Stimulated activated naive CD8-positive, alpha-beta T cell treated with anti-CD3 and anti-CD28 coated beads, Interleukin-15, Interleukin-2, amounts not matched to agents 100 ng/mL and 50 ng/mL, for 24 hours (primary cell): Measurements from ENCODE around the gene TNFRSF1A.
A peak's percentile ranks its signal among the peaks of the same experiment; 100 is the strongest.
"Not testable (repeated sequence)": the region's sequence is repeated elsewhere in the genome, so short reads cannot be mapped to it uniquely, and the experiment has no call there.

Source experiments
- H3K27ac Mint-ChIP-seq: one replicate; pipeline ENCODE4 v1.8.0; 2021; ENCODE audit warnings: mild to moderate bottlenecking, mixed read lengths
- H3K27me3 Mint-ChIP-seq: one replicate; pipeline ENCODE4 v1.8.0; 2021; ENCODE audit warnings: mixed read lengths
- H3K36me3 Mint-ChIP-seq: one replicate; pipeline ENCODE4 v1.8.0; 2021; ENCODE audit warnings: low read depth, mixed read lengths
- H3K4me1 Mint-ChIP-seq: one replicate; pipeline ENCODE4 v1.8.0; 2021; ENCODE audit warnings: low read depth, mixed read lengths
- H3K4me3 Mint-ChIP-seq: one replicate; pipeline ENCODE4 v1.8.0; 2021; ENCODE audit warnings: mild to moderate bottlenecking, mixed read lengths
- H3K9me3 Mint-ChIP-seq: one replicate; pipeline ENCODE4 v1.8.0; 2021; ENCODE audit warnings: mixed read lengths

TNFRSF1A gene

GRCh38 chr12:6338955-6339354 is 2.9 kb downstream of the TNFRSF1A start:
- H3K4me1 Mint-ChIP-seq: peaks cover 22% of the 10 kb centered on the region
- no peak overlapping the region for H3K4me3 Mint-ChIP-seq
- H3K27ac Mint-ChIP-seq: no peak overlapping the region
- no peaks in the 10 kb centered on the region for H3K9me3 Mint-ChIP-seq
- no peaks in the 10 kb centered on the region for H3K27me3 Mint-ChIP-seq
- peaks cover 5% of the 10 kb centered on the region for H3K36me3 Mint-ChIP-seq

GRCh38 chr12:6338536-6338935 is 3.3 kb downstream of the TNFRSF1A start:
- peaks cover 19% of the 10 kb centered on the region for H3K4me1 Mint-ChIP-seq
- H3K4me3 Mint-ChIP-seq: not testable (repeated sequence)

DNA sequence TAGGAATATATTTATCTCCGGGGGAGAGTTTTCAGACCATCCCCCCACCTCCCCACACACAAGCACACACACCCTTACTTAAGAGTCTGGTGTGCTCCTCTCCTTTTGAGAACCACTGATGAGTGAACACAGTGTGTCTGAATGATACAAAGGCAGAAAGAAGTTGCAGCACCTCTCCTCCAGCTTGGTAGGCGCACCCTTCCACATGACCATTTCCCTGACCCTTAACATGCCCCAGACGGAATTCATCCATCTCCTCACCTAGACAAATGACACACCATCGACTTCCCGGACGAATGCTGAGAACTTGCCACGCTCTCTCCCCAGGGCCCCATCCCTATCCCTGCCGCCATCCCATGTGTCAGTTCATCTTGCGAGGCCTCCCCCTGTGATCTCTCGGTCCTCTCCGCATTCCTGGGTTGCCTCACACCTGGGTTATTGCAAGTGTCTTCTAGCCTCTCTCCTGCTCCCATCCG is 3.9 kb downstream of the TNFRSF1A start:
- no peaks in the 10 kb centered on the region for H3K27me3 Mint-ChIP-seq
- peaks cover 14% of the 10 kb centered on the region for H3K4me1 Mint-ChIP-seq
- H3K27ac Mint-ChIP-seq: no peak overlapping the region
- H3K9me3 Mint-ChIP-seq: no peaks in the 10 kb centered on the region
- H3K4me3 Mint-ChIP-seq: no peak overlapping the region
- H3K36me3 Mint-ChIP-seq: peaks cover 15% of the 10 kb centered on the region

More at GRCh38 chr12:6338536-6338935, 3.3 kb downstream of the TNFRSF1A start:
- H3K36me3 Mint-ChIP-seq, H3K9me3 Mint-ChIP-seq, H3K27ac Mint-ChIP-seq, H3K27me3 Mint-ChIP-seq: not testable (repeated sequence)

DNA sequence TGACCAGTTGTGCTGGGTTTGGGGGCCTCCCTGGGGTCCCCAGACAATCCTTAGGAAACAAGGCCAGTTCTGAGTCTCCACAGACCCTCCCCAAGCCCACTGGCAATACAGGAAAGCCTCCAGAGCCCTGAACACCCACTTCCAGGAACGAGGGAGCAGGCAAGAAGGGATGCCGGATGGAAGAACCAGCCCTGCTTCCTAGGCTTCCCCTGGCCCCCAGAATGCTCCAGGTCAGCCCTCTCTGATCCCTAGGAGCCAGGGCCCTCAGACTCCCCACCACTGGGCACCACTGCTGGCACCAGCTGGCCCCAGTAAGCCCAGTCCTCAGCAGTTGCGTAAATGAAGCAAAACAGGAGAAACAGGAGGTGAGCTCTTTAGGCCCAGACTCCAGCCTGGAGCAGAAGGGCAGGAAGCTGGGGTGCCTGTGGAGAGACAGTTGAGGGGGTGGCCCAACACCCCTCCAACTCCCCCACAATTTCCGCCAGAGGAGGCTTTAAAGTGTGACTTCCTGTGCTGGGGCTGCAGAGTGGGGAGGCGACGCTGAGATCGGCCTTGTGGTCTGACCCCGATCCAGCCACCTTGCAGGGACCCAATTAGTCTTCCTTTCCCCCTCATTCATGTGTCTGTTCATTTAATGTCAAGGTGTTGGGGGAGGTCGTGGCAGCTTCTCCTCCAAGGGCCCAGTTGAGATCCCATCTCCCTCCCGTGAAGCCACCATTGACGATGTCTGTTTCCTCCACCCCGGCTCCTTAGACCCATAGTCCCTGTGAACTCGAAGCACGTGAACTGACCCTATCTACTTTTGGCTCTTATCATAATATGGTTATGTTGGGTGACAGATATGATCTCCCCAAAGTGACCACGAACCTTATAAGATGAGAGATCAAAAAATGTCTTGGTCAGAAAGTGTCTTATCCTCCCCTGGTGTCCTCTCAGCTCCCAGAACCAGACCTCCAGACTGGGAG is 4.7 kb downstream of the TNFRSF1A start:
- H3K27me3 Mint-ChIP-seq: no peaks in the 10 kb centered on the region
- H3K27ac Mint-ChIP-seq: no peak overlapping the region
- H3K9me3 Mint-ChIP-seq: no peaks in the 10 kb centered on the region
- peaks cover 22% of the 10 kb centered on the region for H3K36me3 Mint-ChIP-seq
- peaks cover 5% of the 10 kb centered on the region for H3K4me1 Mint-ChIP-seq
- H3K4me3 Mint-ChIP-seq: no peak overlapping the region

GRCh38 chr12:6336079-6336888 is 5.6 kb downstream of the TNFRSF1A start:
- H3K9me3 Mint-ChIP-seq: no peaks in the 10 kb centered on the region
- H3K36me3 Mint-ChIP-seq: peaks cover 26% of the 10 kb centered on the region
- no peaks in the 10 kb centered on the region for H3K27me3 Mint-ChIP-seq
- H3K4me3 Mint-ChIP-seq: no peak overlapping the region
- H3K4me1 Mint-ChIP-seq: peaks cover 3% of the 10 kb centered on the region
- no peak overlapping the region for H3K27ac Mint-ChIP-seq

DNA sequence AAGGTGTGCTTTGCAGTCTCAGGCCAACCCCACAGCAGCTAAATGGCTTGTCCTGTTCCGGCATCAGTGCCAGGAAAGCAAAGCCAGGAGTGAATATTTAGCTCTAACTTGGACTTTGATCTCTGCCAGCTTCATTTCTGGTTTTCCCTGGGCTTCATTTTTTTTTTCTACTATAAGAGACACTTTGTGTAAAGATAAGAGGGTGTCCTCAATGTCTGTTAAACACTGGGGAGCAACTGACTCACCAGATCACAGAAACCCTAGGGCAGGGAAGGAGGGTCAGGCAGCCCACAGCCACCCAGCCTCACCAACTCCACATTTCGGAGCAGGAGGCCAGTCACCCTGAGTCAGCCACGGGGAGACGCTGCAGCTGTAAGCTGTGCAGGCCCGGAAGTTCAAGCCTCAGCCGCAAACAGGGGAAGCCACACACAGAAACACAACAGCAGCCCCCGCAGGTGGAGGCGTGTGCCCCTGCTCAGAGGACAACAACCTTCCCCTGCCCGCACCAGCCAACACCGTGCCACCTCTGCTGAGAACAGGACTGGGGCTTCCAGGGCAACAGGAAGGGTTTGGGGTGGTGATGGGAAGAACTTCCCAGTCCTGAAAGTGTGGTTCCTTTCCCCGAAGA is 6.3 kb downstream of the TNFRSF1A start:
- H3K27ac Mint-ChIP-seq: no peak overlapping the region
- peaks cover 33% of the 10 kb centered on the region for H3K36me3 Mint-ChIP-seq
- no peaks in the 10 kb centered on the region for H3K9me3 Mint-ChIP-seq
- H3K4me3 Mint-ChIP-seq: no peak overlapping the region
- peaks cover 11% of the 10 kb centered on the region for H3K4me1 Mint-ChIP-seq
- no peaks in the 10 kb centered on the region for H3K27me3 Mint-ChIP-seq

GRCh38 chr12:6334940-6335450 is 6.9 kb downstream of the TNFRSF1A start:
- Mint-ChIP-seq H3K27ac (no peak overlapping the region), H3K4me3 (no peak overlapping the region), H3K27me3 (no peaks in the 10 kb centered on the region), H3K9me3 (no peaks in the 10 kb centered on the region), H3K4me1 (peaks cover 16% of the 10 kb centered on the region), H3K36me3 (peaks cover 39% of the 10 kb centered on the region)

GRCh38 chr12:6334359-6334758 is 7.5 kb downstream of the TNFRSF1A start:
- Mint-ChIP-seq H3K4me3 (peak overlapping the region; percentile 60), H3K27me3 (no peaks in the 10 kb centered on the region), H3K27ac (peak overlapping the region; percentile 80), H3K4me1 (peaks cover 17% of the 10 kb centered on the region), H3K36me3 (peaks cover 42% of the 10 kb centered on the region), H3K9me3 (no peaks in the 10 kb centered on the region)

DNA sequence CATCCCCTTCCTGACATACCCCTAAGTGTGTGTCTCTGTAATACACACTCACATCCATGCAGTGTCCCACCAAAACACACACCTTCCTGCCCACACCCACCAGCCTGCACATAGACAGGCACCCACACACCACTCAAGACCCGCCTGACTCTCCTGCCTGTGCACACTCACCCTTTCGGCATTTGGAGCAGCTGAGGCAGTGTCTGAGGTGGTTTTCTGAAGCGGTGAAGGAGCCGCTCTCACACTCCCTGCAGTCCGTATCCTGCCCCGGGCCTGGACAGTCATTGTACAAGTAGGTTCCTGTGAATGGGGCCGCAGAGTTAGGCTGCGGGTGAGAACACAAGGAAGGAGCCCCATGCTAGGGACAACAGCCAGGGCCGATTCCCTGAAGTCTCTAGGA is 8.3 kb downstream of the TNFRSF1A start:
- H3K9me3 Mint-ChIP-seq: no peaks in the 10 kb centered on the region
- H3K4me1 Mint-ChIP-seq: peaks cover 17% of the 10 kb centered on the region
- H3K27me3 Mint-ChIP-seq: no peaks in the 10 kb centered on the region
- H3K27ac Mint-ChIP-seq: peak overlapping the region; percentile 80
- H3K36me3 Mint-ChIP-seq: peaks cover 44% of the 10 kb centered on the region
- H3K4me3 Mint-ChIP-seq: peak overlapping the region; percentile 60

DNA sequence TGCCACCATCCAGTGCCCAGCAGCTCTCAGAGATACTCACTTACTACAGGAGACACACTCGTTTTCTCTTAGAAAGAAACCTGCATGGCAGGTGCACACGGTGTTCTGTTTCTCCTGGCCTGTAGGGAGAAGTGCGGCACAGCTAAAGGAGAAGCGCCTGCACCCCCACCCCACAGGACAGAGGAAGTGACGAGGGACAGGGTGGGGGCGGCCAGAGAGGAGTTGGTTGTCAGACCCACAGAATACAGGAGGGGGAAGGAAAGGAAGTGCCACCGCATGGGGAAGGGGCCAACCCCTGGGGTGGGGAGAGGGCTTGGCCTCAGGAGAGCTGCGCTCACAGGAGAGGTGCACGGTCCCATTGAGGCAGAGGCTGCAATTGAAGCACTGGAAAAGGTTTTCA is 8.8 kb downstream of the TNFRSF1A start:
- Mint-ChIP-seq H3K9me3 (no peaks in the 10 kb centered on the region), H3K4me3 (peak overlapping the region; percentile 60), H3K4me1 (peaks cover 17% of the 10 kb centered on the region), H3K36me3 (peaks cover 45% of the 10 kb centered on the region), H3K27ac (peak overlapping the region; percentile 80), H3K27me3 (no peaks in the 10 kb centered on the region)

DNA sequence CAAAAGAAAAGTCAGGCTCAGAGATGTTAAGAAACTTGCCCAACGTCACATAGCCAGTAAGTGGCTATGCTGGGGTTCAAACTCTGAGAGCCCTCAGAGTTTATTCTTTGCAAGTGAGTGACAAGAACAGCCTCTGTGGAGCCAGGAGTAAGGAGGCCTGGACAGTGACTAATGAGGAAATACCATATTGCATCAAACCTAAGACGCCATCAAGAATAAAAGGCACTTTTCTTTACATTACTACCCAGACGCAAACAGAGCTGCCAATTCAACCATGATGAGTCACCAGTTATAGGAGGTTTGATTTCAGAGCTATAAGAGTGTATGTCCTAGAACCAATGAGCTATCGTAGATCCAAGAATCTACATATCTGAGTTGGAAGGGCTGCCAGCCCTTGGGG is 9.4 kb downstream of the TNFRSF1A start:
- Mint-ChIP-seq H3K4me1 (peaks cover 17% of the 10 kb centered on the region), H3K36me3 (peaks cover 45% of the 10 kb centered on the region), H3K4me3 (peak overlapping the region; percentile 60), H3K27me3 (no peaks in the 10 kb centered on the region), H3K27ac (peak overlapping the region; percentile 80), H3K9me3 (no peaks in the 10 kb centered on the region)

DNA sequence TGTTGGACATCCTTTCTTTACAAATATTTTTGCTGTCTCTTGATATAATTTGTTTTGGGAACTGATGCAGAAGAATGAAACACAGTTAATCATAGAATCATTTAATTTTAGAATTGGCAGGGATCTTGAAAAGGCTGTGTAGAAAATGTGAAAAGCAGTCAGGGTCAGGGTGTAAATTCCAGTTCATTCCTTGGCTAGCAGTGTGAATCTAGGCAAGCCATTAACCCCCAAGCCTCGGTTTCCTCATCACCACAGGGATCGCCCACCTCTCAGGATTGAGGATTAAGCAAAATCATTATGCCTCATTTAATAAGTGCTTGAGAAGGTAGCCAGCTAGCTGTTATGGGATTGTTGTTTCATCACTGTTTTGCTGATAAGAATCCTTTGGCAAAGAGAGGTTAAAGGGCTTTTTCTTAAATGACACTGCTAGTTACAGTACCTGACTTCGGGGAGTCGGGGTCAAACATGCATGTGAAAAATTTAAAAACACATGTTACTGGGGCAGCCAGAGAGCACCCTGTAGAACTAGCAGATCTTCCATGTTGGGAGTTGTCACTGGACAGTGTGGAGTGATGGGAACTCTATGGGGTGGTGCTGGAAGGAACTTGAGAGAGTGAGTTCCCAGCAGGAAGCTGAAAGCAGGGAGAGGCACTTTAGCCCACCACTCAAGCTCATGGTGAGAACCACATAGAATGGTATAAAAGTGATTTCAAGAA is 10.7 kb downstream of the TNFRSF1A start:
- Mint-ChIP-seq H3K27ac (peak overlapping the region; percentile 39), H3K27me3 (no peaks in the 10 kb centered on the region), H3K4me3 (no peak overlapping the region), H3K4me1 (peaks cover 26% of the 10 kb centered on the region), H3K9me3 (no peaks in the 10 kb centered on the region), H3K36me3 (peaks cover 45% of the 10 kb centered on the region)

DNA sequence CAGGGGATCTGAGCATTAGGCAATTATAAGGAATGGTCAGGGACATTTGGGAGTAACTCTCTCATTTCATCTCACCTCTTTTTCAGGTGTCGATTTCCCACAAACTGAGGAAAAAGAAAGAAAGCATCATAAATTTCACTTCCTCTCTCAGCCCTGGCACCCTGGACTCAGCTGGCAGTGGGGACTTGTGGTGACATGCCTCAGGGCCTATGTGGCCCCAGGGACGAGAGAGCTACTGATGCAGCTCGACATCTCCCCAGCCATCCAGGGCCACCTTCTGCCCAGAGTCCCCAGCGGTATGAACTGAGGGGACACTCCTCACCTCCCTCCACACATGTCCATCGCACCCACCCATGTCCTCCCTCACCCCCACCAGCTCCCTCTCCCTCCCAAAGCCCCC is 11.7 kb downstream of the TNFRSF1A start:
- peak overlapping the region; percentile 22 for H3K27ac Mint-ChIP-seq
- H3K27me3 Mint-ChIP-seq: no peaks in the 10 kb centered on the region
- no peaks in the 10 kb centered on the region for H3K9me3 Mint-ChIP-seq
- peaks cover 33% of the 10 kb centered on the region for H3K4me1 Mint-ChIP-seq
- H3K4me3 Mint-ChIP-seq: no peak overlapping the region
- H3K36me3 Mint-ChIP-seq: peaks cover 45% of the 10 kb centered on the region

DNA sequence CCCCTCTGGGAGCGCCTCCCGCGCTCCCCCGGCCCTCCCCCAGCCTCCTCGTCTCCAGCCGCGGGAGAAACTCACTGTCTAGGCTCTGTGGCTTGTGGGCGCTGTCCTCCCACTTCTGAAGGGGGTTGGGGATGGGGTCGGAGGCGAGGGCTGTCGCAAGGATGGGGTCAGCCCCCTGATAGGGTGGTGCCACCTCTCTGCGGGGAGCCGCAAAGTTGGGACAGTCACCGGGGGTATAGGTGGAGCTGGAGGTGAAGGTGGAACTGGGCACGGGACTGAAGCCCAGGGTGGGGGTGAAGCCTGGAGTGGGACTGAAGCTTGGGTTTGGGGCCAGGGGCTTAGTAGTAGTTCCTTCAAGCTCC is 12.2 kb downstream of the TNFRSF1A start:
- no peaks in the 10 kb centered on the region for H3K27me3 Mint-ChIP-seq
- no peak overlapping the region for H3K27ac Mint-ChIP-seq
- no peak overlapping the region for H3K4me3 Mint-ChIP-seq
- H3K4me1 Mint-ChIP-seq: peaks cover 38% of the 10 kb centered on the region
- no peaks in the 10 kb centered on the region for H3K9me3 Mint-ChIP-seq
- peaks cover 45% of the 10 kb centered on the region for H3K36me3 Mint-ChIP-seq
